Left ventricle myocardium superior (tissue), 1 donor: ENCODE data around the gene MIB2. TPM values are rescaled to one million over a fixed set of nuclear protein-coding genes. Genes with fewer than 3 reads are reported as not detected.

ENCODE experiments used
- ATAC-seq: fragments of 200-7000 bp; cut with Tn5 transposase; one replicate; pipeline ENCODE4 v1.9.1; 2020; ENCODE audit warnings: mild to moderate bottlenecking, moderate library complexity
- DNase-seq: peaks from one replicate; pipeline ENCODE4 v3.0.0-alpha.2; 2020
- intact Hi-C: fragments of 100-400 bp; cut with micrococcal nuclease; formaldehyde crosslinking; loops from one replicate; pipeline ENCODE4 v1.11.0; 2022
- total RNA-seq: library from RNA; stranded (reverse); fragmentation: NEBNext Ultra II Directional; extraction: Animal tissue kit (Norgen Biotek cat#: 25700); gene quantifications from one replicate; pipeline ENCODE4 v1.2.1, GENCODE V29; 2021
- donor health status: DM: no; HTN: yes; CAD: no; lungs with severe emphysema.

Gene MIB2
- total RNA-seq, 1 donor from 2014 or later: 131 TPM

DNA sequence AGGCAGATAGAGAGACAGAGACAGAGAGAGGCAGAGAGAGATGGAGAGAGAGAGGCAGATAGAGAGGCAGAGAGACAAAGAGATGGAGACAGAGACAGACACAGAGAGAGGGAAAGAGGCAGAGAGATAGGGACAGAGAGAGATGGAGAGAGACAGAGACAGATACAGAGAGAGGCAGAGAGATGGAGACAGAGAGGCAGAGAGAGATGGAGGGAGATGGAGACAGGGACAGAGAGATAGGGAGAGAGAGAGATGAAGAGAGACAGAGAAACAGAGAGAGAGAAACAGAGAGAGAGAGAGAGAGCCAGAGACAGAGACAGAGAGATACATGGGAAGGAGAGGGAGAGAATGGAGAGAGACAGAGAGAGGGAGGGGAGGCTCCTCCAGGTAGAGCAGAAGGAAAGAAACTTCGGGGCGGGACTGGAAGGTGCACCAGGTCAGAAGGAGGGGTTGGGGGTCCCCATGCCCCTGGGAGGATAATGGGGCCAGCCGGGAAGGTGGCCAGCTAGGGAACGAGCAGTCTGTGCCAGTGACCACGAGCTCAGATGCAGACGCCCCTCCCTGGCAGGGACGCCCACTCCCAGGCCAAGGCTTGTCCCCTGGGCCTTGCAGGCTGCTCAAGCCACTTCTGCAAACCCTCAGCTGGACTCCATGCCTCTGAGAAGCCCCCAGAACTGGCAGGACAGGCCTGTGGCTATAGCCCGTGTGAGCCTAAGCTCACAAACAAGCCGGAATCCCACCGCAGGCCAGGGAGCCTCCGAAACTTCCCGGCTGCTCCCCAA, 18.6 kb upstream of the MIB2 start:
- no peak for ATAC-seq
- no peak for DNase-seq
- intact Hi-C loops: no loop called here

DNA sequence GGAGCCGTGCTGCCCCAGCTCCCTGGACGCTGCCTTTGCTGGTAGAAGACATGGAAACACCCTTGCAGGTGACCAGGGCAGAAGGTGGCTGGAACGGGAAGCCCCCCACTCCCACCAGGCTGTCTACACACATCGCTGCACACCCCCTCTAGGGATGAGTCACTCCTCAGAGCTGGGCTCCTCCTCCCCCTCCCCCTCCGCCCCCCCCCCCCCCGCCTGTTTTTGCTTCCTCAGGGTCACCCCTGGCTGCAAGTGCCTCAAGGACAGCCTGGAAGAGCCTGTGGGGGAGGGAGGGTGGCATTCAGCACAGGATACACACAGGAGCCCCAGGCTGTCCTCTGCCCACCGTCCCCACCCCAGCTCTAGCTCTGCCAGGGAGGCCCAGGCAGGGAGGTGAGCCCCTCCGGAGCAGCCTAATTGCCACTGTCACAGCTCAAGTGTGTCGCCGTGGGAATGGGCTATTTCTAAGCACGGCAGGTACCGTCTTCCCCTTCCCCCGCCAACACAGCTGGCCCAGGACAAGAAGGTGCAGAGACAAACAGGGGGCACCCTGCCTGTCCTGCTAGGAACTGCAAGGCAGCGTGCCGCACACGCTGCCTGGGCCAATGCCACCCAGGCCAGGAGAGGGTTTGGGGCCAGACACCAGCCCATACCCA, 17.9 kb upstream of the MIB2 start:
- peak; percentile 30 for DNase-seq
- ATAC-seq: peak; percentile 61
- intact Hi-C loops: no loop called here

DNA sequence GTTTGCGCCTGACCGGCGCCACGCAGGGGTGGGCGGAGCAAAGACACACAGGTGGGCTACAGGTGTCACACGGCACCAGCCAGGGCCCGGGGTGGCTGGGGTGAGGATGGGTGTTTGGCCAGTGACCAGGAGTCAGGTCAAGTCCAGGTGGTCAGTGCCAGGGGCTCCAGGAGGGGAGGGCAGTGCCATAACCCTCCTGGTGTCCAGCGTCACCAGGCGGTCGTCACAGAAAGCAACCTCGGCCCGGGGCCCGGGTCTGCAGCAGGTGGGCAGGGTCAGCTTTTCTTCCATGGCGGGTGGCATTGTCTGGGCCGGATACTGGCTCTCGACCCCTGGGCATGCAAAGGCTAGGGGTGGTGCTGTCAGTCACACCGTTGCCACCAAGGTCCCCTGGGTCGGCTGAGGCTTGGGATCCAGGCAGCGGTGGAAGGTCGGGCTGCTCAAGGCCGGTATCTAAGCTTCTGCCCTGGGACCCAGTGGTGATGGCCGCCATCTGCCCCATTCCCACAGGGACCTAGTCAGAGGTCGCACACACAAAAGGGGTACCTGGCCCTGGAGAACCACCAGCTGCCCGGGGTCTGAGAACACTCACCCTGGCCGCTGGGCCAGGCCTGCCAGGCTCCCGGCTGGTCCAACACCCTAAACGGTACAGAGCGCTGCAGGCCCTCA, 17.1 kb upstream of the MIB2 start:
- DNase-seq (peak; percentile 28), ATAC-seq (no peak)
- intact Hi-C loops: no loop called here

DNA sequence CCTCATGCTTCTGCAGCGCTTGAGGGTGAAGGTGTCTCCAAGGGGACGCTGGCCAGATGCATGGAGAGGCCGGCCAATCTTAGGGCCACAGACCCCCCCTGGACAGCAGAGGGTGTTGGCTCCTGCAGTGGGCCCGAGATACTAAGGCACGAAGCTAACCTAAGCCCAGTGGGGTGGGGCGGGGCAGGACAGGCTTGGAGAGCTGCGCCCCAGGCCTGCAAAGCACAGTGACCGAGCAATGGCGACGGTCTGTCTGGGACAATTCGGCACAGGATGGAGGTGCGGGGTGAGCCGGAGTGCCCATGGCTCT, 16.6 kb upstream of the MIB2 start:
- intact Hi-C loops: no loop called here
- DNase-seq (no peak), ATAC-seq (no peak)

DNA sequence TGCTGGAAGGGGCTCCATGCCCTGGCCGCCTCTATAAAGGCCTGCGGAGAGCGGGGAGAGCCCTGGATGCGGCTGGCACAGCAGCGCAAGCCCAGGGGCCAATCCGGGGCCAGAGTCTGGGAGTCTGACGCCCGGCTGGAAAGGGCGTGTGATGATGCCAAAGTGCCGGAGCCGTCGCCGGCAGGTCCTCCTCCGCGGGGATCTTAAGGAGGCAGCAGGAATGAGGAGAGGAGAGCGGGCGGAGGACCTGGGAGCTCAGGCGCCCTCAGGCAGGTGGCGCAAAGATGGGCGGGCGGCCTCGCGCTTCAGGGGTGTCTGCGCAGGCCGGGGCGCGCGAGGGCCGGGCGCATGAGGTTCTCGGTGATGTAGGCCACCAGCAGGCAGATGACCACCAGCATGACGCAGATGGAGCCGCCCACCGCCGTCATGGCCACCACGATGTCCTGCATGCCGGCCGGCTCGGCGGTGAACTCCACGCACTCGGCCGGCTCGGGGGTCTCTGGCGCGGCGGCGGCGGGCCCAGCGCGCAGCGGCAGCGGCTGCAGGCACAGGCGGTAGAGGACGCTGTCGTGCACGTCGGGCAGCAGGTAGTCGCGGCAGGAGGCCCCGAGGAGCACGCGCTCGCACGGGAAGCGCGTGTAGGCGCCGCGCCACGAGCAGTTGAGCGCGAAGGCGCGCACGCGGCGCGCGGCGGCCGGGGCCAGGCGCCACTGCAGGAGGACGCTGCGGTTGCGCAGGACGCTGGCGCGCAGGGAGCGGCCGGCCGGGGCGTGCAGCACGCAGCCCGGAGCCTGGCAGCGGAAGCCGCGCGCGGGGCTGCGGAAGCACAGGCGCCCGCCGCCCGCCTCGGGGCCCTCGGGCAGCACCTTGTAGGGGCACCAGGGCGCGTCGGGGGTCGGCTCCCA, 16.0 kb upstream of the MIB2 start:
- ATAC-seq (peak; percentile 10), DNase-seq (peak; percentile 59)
- intact Hi-C loops: no loop called here

DNA sequence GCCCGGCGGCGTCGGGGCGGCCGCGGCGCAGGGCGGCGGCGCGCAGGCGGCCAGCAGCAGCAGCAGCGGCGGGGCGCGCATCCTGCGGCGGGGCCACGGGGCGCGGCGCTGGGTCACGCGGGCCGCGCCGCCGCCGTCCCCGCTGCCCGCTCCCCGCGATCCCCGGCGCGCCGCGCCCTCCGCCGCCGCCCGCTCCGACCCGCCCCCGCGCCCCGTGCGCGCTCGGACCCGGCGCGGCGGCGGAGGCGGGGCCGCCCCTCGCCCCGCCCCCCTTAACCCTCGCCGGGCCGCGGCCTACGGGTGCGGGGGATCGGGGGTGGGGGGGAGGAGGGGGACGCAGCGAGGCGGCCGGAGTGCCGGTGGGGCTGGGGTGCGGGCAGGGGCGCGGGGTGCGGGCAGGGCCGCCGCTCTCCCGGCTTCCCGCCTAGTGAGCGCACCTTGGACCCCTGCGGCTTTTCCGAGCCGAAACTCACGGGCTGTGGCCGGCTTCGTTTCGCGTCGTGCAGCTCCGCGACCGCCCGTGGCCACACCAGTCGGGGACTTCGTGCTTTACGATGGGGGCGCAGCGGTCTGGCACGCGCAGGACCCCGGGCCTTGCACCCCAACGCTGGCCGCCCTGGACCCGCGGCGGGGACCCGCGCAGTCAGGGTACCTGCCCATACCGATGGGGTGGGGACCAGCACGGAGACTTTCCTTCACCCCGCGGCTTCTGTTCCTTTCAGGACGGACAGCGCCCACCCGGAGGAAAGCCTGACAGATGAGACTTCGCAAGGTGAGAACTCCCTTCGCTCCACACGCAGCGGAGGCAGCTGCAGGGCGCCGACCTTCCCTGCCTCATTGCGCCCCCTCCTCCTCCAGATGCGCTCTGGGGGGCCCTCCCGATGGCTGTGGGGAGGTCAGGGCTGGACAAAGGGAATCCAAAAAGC, 15.1 kb upstream of the MIB2 start, which contains the start of gene FNDC10:
FNDC10 (minus strand) TSS at position 201 of the 926 bp plus-strand sequence; CDS start at position 81, 120 bp downstream.
- intact Hi-C loops: no loop called here
- peak; percentile 30 for DNase-seq
- no peak for ATAC-seq

DNA sequence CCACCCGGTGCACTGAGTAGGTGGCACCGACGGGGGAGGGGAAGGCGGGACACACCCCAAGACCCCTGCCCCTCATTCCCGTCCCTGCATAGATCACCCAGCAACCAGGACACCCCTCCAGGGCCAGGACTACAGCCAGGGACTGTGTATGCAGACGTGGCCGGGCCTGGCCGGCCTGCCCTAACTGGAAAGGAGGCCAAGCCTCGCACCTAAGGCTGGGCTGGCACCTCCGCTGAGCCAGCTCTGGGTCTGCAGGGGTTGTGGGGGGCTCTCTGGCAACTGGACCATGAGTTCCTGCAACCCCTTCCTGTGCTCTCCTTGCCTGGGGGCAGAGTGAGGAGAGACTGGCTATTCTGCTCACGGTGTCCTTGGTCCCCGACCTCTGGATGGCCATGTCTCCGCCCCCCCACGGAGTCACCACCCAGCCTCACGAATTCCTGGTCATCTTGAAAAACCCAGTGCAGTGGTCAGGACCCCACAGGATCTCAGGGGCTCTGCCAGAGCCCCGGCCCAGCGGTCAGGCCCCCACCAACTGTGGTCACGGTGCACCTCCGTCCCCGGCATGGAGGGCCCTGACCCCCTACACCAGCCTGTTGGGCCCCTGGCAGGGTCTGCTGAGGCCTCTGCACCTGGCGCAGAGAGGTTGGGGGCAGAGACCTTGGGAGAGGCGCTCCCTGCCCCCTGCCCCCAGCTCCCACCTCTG, 14.3 kb upstream of the MIB2 start:
- intact Hi-C loops: no loop called here
- DNase-seq (no peak), ATAC-seq (no peak)

DNA sequence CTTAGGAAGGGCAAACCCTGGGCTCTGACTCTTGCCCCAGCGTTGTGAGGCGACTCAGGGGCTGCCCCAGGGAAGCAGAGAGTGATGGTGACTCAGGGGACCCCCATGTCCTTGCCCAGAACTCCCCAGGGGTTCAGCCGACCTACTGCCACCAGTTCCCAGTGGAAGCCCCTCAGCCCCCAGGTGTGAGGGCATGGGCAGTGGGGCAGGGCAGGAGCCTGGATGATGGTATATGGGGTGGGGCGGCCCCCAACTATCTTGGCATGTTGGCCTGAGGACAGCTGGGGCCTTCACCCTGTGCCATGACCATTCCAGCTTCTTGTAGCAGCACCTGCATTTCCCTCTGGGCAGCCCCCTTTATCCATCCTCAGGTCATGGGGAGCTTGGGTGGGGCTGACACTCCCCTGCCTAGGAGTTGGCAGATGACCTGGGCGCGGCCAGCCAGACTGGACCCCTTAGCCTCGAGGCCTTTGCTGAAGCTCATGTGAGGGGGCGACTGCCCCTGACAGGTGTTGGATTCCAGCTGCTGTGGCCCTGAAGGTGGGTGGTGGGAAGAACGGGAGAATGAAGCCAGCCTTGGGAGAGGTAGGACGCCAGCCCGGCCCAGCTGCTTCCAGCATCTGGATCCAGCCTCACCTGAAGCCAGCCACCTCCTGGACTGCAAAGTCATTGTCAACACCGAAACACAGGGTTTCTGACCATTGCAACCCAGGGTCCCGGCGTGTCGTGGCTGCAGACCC, 13.6 kb upstream of the MIB2 start:
- intact Hi-C loops: no loop called here
- DNase-seq: no peak
- ATAC-seq: no peak

DNA sequence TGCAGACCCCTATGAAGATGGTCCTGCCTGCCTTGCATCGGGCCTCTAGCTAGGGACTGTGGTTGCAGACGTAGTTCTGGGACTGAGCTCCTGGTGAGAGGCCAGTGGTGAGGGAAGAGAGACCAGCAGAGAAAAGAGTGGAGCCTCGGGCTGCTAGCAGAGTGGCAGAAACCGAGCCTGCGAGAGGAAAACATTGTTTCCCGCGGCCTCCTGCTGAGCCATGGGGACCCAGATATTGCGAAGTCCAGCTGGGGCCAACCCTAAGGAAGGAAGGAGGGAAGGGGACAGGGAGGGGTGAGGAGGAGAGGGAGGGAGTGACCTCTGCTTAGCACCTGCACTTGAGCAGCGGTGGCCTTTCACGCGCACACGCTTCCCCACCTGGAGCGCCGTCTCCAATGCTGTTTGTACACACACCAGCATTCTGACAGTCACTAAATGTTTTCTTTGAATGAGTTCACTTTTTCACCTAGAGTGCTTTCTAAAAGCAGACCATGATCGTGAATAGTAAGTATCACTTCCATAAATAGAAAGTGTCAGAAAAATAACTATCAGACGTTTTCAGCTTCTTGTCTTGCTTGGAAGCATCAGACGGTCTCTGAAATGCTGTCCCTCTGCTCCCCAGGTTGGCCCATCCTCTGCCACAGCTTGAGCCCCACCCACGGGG, 12.9 kb upstream of the MIB2 start:
- intact Hi-C loops: no loop called here
- no peak for DNase-seq
- ATAC-seq: no peak

DNA sequence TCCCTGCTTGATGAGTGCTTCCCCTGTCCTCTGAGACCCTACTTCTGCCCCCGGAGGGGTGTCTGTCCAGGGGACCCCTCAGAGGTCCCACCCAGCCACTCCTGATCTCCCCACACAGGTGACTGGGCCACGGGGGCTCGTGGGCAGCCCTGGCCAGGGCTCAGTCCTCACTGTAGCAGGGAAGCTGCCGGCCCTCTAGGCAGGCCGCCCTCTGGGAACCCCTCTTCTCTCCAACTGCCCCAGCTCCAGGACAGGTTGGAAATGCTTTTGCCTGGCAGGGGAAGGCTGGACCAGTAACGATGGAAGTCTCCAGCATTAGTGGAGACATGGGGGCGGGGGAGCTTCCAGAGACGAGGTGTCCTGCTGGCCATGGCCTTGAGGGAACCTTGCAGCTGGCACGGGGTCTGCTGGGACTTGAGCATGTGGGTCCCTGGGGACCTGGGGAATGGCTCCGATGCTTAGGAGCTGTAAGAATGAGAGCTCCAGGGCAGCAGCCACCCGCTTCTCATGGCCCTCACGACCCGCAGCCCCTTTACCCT, 12.3 kb upstream of the MIB2 start:
- ATAC-seq (no peak), DNase-seq (peak; percentile 25)
- intact Hi-C loops: no loop called here

DNA sequence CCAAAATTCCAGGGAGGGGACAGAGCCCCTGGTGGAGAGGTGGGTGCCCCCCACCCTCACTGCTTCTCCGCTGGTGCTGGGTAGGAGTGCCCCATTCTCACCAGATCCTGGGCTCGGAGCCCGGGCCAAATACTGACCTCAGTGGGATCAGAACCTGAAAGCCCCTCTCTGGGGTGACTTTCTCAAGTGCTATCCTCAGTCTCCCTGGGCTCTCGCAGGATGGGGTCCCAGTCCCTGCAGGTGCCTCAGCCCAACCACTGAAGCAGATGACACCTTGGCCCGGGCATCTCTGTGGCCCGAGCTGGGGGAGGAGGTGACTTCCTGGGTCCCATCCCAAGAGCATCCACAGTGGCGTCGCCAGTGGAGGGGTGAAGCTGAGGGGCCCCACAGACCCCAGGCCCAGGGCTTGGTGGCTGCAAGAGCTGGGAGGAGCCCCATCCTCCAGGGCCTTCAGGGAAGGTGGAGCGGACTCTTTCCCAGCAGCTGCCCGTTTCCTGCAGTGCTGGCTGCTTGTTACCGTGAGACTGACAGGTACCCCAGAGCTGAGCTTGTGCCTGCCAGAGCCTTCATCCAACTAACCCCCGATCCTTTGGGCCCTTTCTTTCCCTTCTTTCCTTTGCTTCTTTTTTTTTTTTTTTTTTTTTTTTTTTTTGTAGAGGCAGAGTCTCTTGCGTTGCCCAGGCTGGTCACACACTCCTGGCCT, 11.5 kb upstream of the MIB2 start:
- ATAC-seq (no peak), DNase-seq (no peak)
- intact Hi-C loops: no loop called here

DNA sequence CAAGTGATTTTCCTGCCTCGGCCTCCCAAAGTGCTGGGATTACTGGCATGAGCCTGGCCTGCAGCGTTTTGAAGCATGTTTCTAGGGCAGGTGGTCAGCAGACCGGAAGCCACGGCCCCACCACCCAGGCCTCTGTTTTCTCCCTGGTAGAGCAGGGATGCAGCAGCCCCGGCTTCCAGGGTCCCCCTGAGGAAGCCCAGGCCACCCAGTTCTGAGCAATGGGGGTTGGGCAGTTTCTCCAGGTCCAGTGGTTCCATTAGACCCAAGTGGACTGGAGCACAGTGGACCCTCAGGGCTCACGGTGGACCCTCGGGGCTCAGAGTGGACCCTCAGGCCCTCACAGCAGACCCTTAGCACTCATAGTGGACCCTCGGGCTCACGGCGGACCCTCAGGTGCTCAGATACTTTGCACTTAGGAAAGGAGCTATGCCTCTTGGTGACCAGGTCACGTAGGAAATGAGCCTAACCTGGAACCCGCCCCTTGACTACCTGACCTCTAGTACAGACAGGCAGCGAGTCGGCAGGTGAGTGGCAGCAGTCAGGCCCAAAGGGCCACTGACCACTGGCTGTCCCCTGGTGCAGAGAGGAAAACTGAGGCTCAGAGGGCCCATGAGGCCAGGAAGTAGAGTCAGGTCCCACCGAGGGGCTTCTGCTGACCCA, 10.8 kb upstream of the MIB2 start:
- no peak for ATAC-seq
- DNase-seq: no peak
- intact Hi-C loops: no loop called here

DNA sequence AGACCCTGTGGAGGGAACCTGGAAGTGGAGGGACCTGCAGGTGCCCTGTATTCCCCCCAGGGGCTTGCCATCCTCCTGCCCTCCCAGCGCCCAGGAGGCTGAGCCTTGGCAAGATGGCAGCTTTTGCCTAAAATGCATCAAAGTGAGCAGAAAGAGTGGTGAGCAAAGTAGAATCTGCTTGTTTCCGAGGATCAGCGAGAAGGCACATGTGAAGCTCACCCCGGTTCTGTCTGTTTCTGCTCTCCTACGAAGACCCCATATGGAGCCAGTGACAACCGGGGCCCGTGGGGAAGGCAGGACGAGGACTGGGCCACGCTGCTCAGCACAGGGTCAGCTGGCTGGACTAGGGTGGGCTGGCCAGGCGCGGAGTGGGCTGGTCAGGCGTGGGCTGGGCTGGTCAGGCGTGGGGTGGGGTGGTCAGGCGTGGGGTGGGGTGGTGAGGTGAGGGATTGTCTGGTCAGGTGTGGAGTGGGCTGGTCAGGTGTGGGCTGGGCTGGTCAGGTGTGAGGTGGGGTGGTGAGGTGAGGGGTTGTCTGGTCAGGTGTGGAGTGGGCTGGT, 10.2 kb upstream of the MIB2 start:
- intact Hi-C loops: no loop called here
- DNase-seq: peak; percentile 20
- ATAC-seq: no peak

DNA sequence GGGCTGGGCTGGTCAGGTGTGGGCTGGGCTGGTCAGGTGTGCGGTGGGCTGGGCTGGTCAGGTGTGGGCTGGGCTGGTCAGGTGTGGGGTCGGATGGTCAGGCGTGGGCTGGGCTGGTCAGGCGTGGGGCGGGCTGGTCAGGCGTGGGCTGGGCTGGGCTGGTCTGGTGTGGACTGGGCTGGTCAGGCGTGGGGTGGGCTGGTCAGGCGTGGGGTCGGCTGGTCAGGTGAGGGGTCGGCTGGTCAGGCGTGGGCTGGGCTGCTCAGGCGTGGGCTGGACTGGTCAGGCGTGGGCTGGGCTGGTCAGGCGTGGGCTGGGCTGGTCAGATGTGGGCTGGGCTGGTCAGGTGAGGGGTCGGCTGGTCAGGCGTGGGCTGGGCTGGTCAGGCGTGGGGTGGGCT, 9.6 kb upstream of the MIB2 start:
- DNase-seq (peak; percentile 12), ATAC-seq (no peak)
- intact Hi-C loops: no loop called here

DNA sequence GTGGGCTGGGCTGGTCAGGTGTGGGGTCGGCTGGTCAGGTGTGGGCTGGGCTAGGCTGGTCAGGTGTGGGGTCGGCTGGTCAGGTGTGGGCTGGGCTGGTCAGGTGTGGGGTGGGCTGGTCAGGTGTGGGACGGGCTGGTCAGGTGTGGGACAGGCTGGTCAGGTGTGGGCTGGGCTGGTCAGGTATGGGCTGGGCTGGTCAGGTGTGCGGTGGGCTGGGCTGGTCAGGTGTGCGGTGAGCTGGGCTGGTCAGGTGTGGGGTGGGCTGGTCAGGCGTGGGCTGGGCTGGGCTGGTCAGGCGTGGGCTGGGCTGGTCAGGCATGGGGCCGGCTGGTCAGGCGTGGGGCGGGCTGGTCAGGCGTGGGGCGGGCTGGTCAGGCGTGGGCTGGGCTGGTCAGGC, 9.1 kb upstream of the MIB2 start:
- intact Hi-C loops: no loop called here
- DNase-seq (no peak), ATAC-seq (no peak)
